ENCODE data around the gene FASTKD2. TPM values are rescaled to one million over a fixed set of nuclear protein-coding genes. Genes with fewer than 3 reads are reported as not detected.
A peak's percentile ranks its signal among the peaks of the same experiment; 100 is the strongest.

The FASTKD2 gene
- total and polyA plus RNA-seq, 2 donors (not counting 3 experiments of a cell fraction or from before 2014, with no cell fraction given) = 20.6 to 22.6 TPM

GRCh38 chr2:206798000-206798399 is 32.6 kb downstream of the FASTKD2 start:
- BruUV-seq (replicated peaks) = no TSS peak
- intact Hi-C loops (cut with micrococcal nuclease) = no loop called here
- ChIA-PET CTCF (interaction anchor here (1.0 kb wide), 2 partner anchors 15 to 675 kb away, joined by 3 to 5 read pairs; no protein-coding TSS in a partner anchor), POLR2A (no interaction called here)
- H3K4me2 ChIP-seq (ENCODE audit: insufficient read depth, low read length) = peak overlapping the region; percentile 48
- no peaks in the 10 kb centered on the region for H3K79me2 ChIP-seq (ENCODE audit: control insufficient read depth, insufficient read depth, low read length)
- peak overlapping the region; percentile 62 for H3K27ac ChIP-seq (ENCODE audit: insufficient read depth, low read depth, low read length)
- peak; percentile 56 for TF ChIP-seq JUN (IDR thresholded peaks at IDR 0.05; ENCODE audit: borderline replicate concordance, insufficient read depth, insufficient read length, low read depth)
- TF ChIP-seq MYC (IDR thresholded peaks at IDR 0.05; ENCODE audit: low read depth, low read length) = no peak
- no peak overlapping the region for H3K4me3 ChIP-seq (replicated peaks in 1 of 3; ENCODE audit: insufficient read depth in 1 of 3, low read depth in 1 of 3, low read length in 3 of 3)
- peak; percentile 87 for DNase-seq (ENCODE audit: low read depth, low spot score)
- peaks cover 14% of the 10 kb centered on the region for H3K4me1 ChIP-seq (ENCODE audit: control insufficient read depth, extremely low read depth, insufficient read depth, low read length)
- no peak overlapping the region for H3K9ac ChIP-seq (replicated peaks; ENCODE audit: extremely low read depth, insufficient read depth, low read length)
- no peaks in the 10 kb centered on the region for H3K27me3 ChIP-seq (ENCODE audit: control insufficient read depth in 2 of 2, insufficient read depth in 2 of 2, low read length in 2 of 2)
- H3K9me3 ChIP-seq (replicated peaks; ENCODE audit: control insufficient read depth, insufficient read depth, low read length) = no peaks in the 10 kb centered on the region
- H3K9me1 ChIP-seq (replicated peaks; ENCODE audit: control insufficient read depth, extremely low read depth, insufficient read depth, low read length) = no peaks in the 10 kb centered on the region
- H2AFZ ChIP-seq (ENCODE audit: low read depth, low read length) = no peak overlapping the region
- H4K20me1 ChIP-seq (replicated peaks; ENCODE audit: control insufficient read depth, extremely low read depth, insufficient read depth, low read length) = no peaks in the 10 kb centered on the region
- dilution Hi-C loops (cut with MboI; ENCODE audit: extremely low pct_ligation_motif_present, low sequenced_read_pairs) = no loop called here
- peaks cover 0 to 2% of the 10 kb centered on the region in 2 experiments for H3K36me3 ChIP-seq (ENCODE audit: control insufficient read depth in 2 of 2, extremely low read depth in 1 of 2, insufficient read depth in 2 of 2, low read length in 2 of 2)
- peak; percentile 74 for FAIRE-seq

GRCh38 chr2:206799083-206799482 is 33.7 kb downstream of the FASTKD2 start:
- Histone ChIP-seq H3K27ac (ENCODE audit: insufficient read depth, low read depth, low read length) (no peak overlapping the region), H2AFZ (ENCODE audit: low read depth, low read length) (no peak overlapping the region), H3K4me1 (ENCODE audit: control insufficient read depth, extremely low read depth, insufficient read depth, low read length) (peaks cover 14% of the 10 kb centered on the region), H3K4me2 (ENCODE audit: insufficient read depth, low read length) (no peak overlapping the region), H4K20me1 (replicated peaks; ENCODE audit: control insufficient read depth, extremely low read depth, insufficient read depth, low read length) (no peaks in the 10 kb centered on the region), H3K9me3 (replicated peaks; ENCODE audit: control insufficient read depth, insufficient read depth, low read length) (no peaks in the 10 kb centered on the region), H3K4me3 (replicated peaks in 1 of 3; ENCODE audit: insufficient read depth in 1 of 3, low read depth in 1 of 3, low read length in 3 of 3) (no peak overlapping the region), H3K79me2 (ENCODE audit: control insufficient read depth, insufficient read depth, low read length) (no peaks in the 10 kb centered on the region), H3K9ac (replicated peaks; ENCODE audit: extremely low read depth, insufficient read depth, low read length) (no peak overlapping the region), H3K27me3 (ENCODE audit: control insufficient read depth in 2 of 2, insufficient read depth in 2 of 2, low read length in 2 of 2) (no peaks in the 10 kb centered on the region), H3K9me1 (replicated peaks; ENCODE audit: control insufficient read depth, extremely low read depth, insufficient read depth, low read length) (no peaks in the 10 kb centered on the region), H3K36me3 (ENCODE audit: control insufficient read depth in 2 of 2, extremely low read depth in 1 of 2, insufficient read depth in 2 of 2, low read length in 2 of 2) (peaks cover 0 to 2% of the 10 kb centered on the region in 2 experiments)
- no peak for TF ChIP-seq GATA2 (IDR thresholded peaks at IDR 0.05; ENCODE audit: insufficient read depth, insufficient read length, low read depth, low read length)
- no peak for TF ChIP-seq MAX (IDR thresholded peaks at IDR 0.05; ENCODE audit: insufficient read depth, insufficient read length)
- TF ChIP-seq CTCF (IDR thresholded peaks at IDR 0.05; ENCODE audit: extremely low read depth in 1 of 2, insufficient read depth in 1 of 2, low read depth in 1 of 2, low read length in 2 of 2) = no peak
- no peak for TF ChIP-seq EZH2 (IDR thresholded peaks at IDR 0.05; ENCODE audit: borderline replicate concordance, low read depth, low read length, severe bottlenecking)
- TF ChIP-seq POLR2A (IDR thresholded peaks at IDR 0.05; ENCODE audit: low read depth, low read length) = no peak
- TF ChIP-seq POLR2AphosphoS5 (IDR thresholded peaks at IDR 0.05; ENCODE audit: insufficient read depth, low read depth, low read length) = no peak
- TF ChIP-seq JUN (IDR thresholded peaks at IDR 0.05; ENCODE audit: borderline replicate concordance, insufficient read depth, insufficient read length, low read depth) = no peak
- dilution Hi-C loops (cut with MboI; ENCODE audit: extremely low pct_ligation_motif_present, low sequenced_read_pairs) = no loop called here
- intact Hi-C loops (cut with micrococcal nuclease) = no loop called here
- DNase-seq (ENCODE audit: low read depth, low spot score) (no peak), FAIRE-seq (no peak)
- CTCF ChIA-PET = interaction anchor here (1.3 to 3.1 kb wide), 3 partner anchors 7 to 535 kb away, joined by 4 to 15 read pairs (median 9); no protein-coding TSS in a partner anchor
- POLR2A ChIA-PET = no interaction called here
- no TSS peak for BruUV-seq (replicated peaks)

All from endothelial cell of umbilical vein (primary cell).